ENCODE measurements around the gene BRSK2.

BRSK2 gene

DNA sequence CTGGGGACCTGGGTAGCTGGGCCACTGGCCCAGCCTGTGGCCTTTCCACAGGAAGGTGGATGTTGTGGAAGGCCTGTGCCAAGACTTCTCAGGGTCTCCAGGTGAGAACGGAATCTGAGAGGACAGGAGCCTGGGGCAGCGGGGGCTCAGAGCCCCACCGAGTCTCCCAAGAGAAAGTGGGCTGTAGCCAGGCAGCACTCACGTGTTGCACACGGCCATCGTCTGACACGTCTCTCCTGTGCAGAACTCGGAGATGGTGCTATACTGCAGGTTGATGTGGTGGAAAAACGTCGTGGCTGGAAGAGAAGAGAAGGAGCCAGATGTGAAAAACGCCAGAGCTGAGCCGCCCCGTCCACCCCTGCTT lies 90.4 kb downstream of the BRSK2 start:
- H3K4me3 ChIP-seq (ENCODE audit: extremely low read depth, insufficient read depth, low read length, poor library complexity, severe bottlenecking), result no peak overlapping the region
- H3K4me1 ChIP-seq (ENCODE audit: control insufficient read depth, insufficient read depth, low read length, poor library complexity, severe bottlenecking), result no peaks in the 10 kb centered on the region
- H3K27ac ChIP-seq (ENCODE audit: low read depth, low read length, severe bottlenecking), result no peak overlapping the region
- WGBS, 2 experiments (ENCODE audit: insufficient coverage in 2 of 2), result 82 to 96% methylated on average over 4 to 9 of the region's 13 CpGs
- H3K36me3 ChIP-seq (ENCODE audit: control insufficient read depth, insufficient read depth, low read length), result peaks cover 38% of the 10 kb centered on the region
- H3K9me3 ChIP-seq (ENCODE audit: control insufficient read depth, low read length), result no peaks in the 10 kb centered on the region

GRCh38 chr11:1480555-1481482 lies 91.1 kb downstream of the BRSK2 start:
- WGBS, 2 experiments (ENCODE audit: insufficient coverage in 2 of 2), result 87 to 96% methylated on average over 30 of the region's 36 CpGs
- Histone ChIP-seq H3K27ac (ENCODE audit: low read depth, low read length, severe bottlenecking) (no peak overlapping the region), H3K9me3 (ENCODE audit: control insufficient read depth, low read length) (no peaks in the 10 kb centered on the region), H3K36me3 (ENCODE audit: control insufficient read depth, insufficient read depth, low read length) (peaks cover 35% of the 10 kb centered on the region), H3K4me1 (ENCODE audit: control insufficient read depth, insufficient read depth, low read length, poor library complexity, severe bottlenecking) (no peaks in the 10 kb centered on the region), H3K4me3 (ENCODE audit: extremely low read depth, insufficient read depth, low read length, poor library complexity, severe bottlenecking) (no peak overlapping the region)

GRCh38 chr11:1481483-1481825 lies 91.7 kb downstream of the BRSK2 start:
- Histone ChIP-seq H3K4me1 (ENCODE audit: control insufficient read depth, insufficient read depth, low read length, poor library complexity, severe bottlenecking) (no peaks in the 10 kb centered on the region), H3K4me3 (ENCODE audit: extremely low read depth, insufficient read depth, low read length, poor library complexity, severe bottlenecking) (no peak overlapping the region), H3K9me3 (ENCODE audit: control insufficient read depth, low read length) (no peaks in the 10 kb centered on the region), H3K36me3 (ENCODE audit: control insufficient read depth, insufficient read depth, low read length) (peaks cover 30% of the 10 kb centered on the region), H3K27ac (ENCODE audit: low read depth, low read length, severe bottlenecking) (no peak overlapping the region)
- 80 to 100% methylated on average over 1 to 2 of the region's 2 CpGs for WGBS, 2 experiments (ENCODE audit: insufficient coverage in 2 of 2)

DNA sequence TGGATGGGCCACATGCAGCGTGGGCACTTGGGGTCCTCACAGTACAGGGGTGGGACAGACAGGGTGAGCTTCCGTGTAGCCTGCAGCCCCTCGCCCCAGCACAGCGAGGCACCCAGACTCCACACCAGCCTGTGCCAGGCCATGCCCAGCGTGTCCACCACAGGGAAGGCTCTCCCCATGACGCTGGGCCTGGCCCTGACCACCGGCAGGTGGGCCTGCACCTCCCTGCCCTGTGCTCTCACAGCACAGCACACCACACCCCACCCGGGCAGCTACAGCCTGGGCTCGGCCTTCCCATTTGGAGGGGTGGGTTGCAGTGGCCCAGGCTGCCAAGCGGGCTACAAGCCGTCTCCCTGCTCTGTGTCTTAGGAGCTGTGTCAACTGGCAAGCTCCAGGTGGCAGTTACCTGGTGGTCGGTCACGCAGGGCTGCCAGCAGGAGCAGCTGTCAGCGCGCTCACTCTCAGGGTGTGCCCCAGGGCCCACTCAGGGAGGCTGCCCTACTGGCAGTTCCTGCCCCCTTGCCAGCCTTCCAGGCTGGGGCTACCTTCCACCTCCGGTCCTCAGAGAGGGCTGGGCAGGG lies 92.2 kb downstream of the BRSK2 start:
- WGBS, 2 experiments (ENCODE audit: insufficient coverage in 2 of 2), result 96 to 99% methylated on average over 13 to 14 of the region's 16 CpGs
- Histone ChIP-seq H3K4me3 (ENCODE audit: extremely low read depth, insufficient read depth, low read length, poor library complexity, severe bottlenecking) (no peak overlapping the region), H3K4me1 (ENCODE audit: control insufficient read depth, insufficient read depth, low read length, poor library complexity, severe bottlenecking) (no peaks in the 10 kb centered on the region), H3K9me3 (ENCODE audit: control insufficient read depth, low read length) (no peaks in the 10 kb centered on the region), H3K36me3 (ENCODE audit: control insufficient read depth, insufficient read depth, low read length) (peaks cover 30% of the 10 kb centered on the region), H3K27ac (ENCODE audit: low read depth, low read length, severe bottlenecking) (no peak overlapping the region)

- Histone ChIP-seq H3K27ac (ENCODE audit: low read depth, low read length, severe bottlenecking) (no peak overlapping the region), H3K9me3 (ENCODE audit: control insufficient read depth, low read length) (no peaks in the 10 kb centered on the region), H3K36me3 (ENCODE audit: control insufficient read depth, insufficient read depth, low read length) (peaks cover 30% of the 10 kb centered on the region), H3K4me3 (ENCODE audit: extremely low read depth, insufficient read depth, low read length, poor library complexity, severe bottlenecking) (no peak overlapping the region), H3K4me1 (ENCODE audit: control insufficient read depth, insufficient read depth, low read length, poor library complexity, severe bottlenecking) (no peaks in the 10 kb centered on the region)
- WGBS, 2 experiments (ENCODE audit: insufficient coverage in 2 of 2), result 93 to 94% methylated on average over 24 to 31 of the region's 32 CpGs
These were observed 93.1 kb downstream of the BRSK2 start for GRCh38 chr11:1482581-1483444.

- WGBS, 2 experiments (ENCODE audit: insufficient coverage in 2 of 2), result 96 to 98% methylated on average over 4 to 6 of the region's 6 CpGs
- H3K36me3 ChIP-seq (ENCODE audit: control insufficient read depth, insufficient read depth, low read length), result peaks cover 23% of the 10 kb centered on the region
- H3K4me1 ChIP-seq (ENCODE audit: control insufficient read depth, insufficient read depth, low read length, poor library complexity, severe bottlenecking), result no peaks in the 10 kb centered on the region
These were observed 93.8 kb downstream of the BRSK2 start for GRCh38 chr11:1483445-1483961.

GRCh38 chr11:1484061-1484671 lies 94.4 kb downstream of the BRSK2 start:
- Histone ChIP-seq H3K36me3 (ENCODE audit: control insufficient read depth, insufficient read depth, low read length) (peaks cover 17% of the 10 kb centered on the region), H3K9me3 (ENCODE audit: control insufficient read depth, low read length) (no peaks in the 10 kb centered on the region), H3K27ac (ENCODE audit: low read depth, low read length, severe bottlenecking) (no peak overlapping the region), H3K4me1 (ENCODE audit: control insufficient read depth, insufficient read depth, low read length, poor library complexity, severe bottlenecking) (no peaks in the 10 kb centered on the region), H3K4me3 (ENCODE audit: extremely low read depth, insufficient read depth, low read length, poor library complexity, severe bottlenecking) (no peak overlapping the region)
- 92 to 93% methylated on average over 12 of the region's 17 CpGs for WGBS, 2 experiments (ENCODE audit: insufficient coverage in 2 of 2)

More at GRCh38 chr11:1483445-1483961, 93.8 kb downstream of the BRSK2 start:
- Histone ChIP-seq H3K27ac (ENCODE audit: low read depth, low read length, severe bottlenecking) (no peak overlapping the region), H3K4me3 (ENCODE audit: extremely low read depth, insufficient read depth, low read length, poor library complexity, severe bottlenecking) (no peak overlapping the region), H3K9me3 (ENCODE audit: control insufficient read depth, low read length) (no peaks in the 10 kb centered on the region)

DNA sequence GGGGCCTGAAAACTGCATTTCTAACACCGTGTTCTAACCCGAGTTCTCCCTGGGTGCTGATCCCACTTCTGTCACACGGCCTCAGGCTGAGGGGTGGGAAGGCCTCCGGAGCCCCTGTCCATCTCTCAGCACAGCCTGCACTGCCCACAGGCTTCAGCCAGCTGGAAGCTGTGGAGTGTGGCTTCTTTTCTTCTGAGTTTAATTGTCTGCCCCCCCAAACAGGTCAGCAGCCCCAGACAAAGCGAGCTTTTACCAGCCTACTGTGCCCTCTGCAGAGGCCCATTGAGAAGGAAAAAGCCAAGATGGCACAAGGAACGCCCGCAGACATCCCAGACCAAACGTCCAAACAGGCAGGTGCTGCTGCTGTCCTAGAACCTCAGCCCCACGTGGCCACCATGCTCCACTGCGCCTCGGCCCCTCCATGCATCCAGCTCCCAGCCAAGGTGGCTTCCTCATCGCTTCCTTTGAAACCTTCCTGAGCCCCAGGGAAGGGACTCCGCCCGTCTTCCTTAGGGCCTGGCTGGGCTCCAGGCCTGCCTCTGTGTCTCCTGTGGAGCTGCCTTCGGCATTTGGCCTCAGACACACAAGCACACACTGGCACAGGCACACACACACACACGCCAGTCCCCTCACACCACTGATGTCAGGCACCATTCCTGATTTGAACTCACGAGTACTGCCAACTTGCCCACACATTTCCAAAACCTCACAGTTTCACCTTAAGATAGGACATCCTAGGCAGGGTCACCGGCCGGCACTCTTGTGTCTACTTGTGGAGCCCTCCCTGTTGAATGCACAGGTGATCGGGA lies 95.2 kb downstream of the BRSK2 start:
- H3K4me3 ChIP-seq (ENCODE audit: extremely low read depth, insufficient read depth, low read length, poor library complexity, severe bottlenecking), result no peak overlapping the region
- WGBS, 2 experiments (ENCODE audit: insufficient coverage in 2 of 2), result 87 to 90% methylated on average over 17 to 19 of the region's 20 CpGs
- peaks cover 11% of the 10 kb centered on the region for H3K36me3 ChIP-seq (ENCODE audit: control insufficient read depth, insufficient read depth, low read length)
- H3K27ac ChIP-seq (ENCODE audit: low read depth, low read length, severe bottlenecking), result no peak overlapping the region
- no peaks in the 10 kb centered on the region for H3K4me1 ChIP-seq (ENCODE audit: control insufficient read depth, insufficient read depth, low read length, poor library complexity, severe bottlenecking)
- H3K9me3 ChIP-seq (ENCODE audit: control insufficient read depth, low read length), result no peaks in the 10 kb centered on the region

GRCh38 chr11:1485504-1485885 lies 95.8 kb downstream of the BRSK2 start:
- no peaks in the 10 kb centered on the region for H3K9me3 ChIP-seq (ENCODE audit: control insufficient read depth, low read length)
- no peaks in the 10 kb centered on the region for H3K4me1 ChIP-seq (ENCODE audit: control insufficient read depth, insufficient read depth, low read length, poor library complexity, severe bottlenecking)
- H3K36me3 ChIP-seq (ENCODE audit: control insufficient read depth, insufficient read depth, low read length), result peaks cover 7% of the 10 kb centered on the region
- WGBS, 2 experiments (ENCODE audit: insufficient coverage in 2 of 2), result 86 to 91% methylated on average over 2 to 11 of the region's 17 CpGs
- H3K4me3 ChIP-seq (ENCODE audit: extremely low read depth, insufficient read depth, low read length, poor library complexity, severe bottlenecking), result no peak overlapping the region
- no peak overlapping the region for H3K27ac ChIP-seq (ENCODE audit: low read depth, low read length, severe bottlenecking)

Measured in mesodermal cell (in vitro differentiated cells).